ENCODE measurements around the gene SMAD3. TPM values are rescaled to one million over a fixed set of nuclear protein-coding genes. Genes with fewer than 3 reads are reported as not detected.
"Not testable (repeated sequence)": the region's sequence is repeated elsewhere in the genome, so short reads cannot be mapped to it uniquely, and the experiment has no call there.

SMAD3 gene
- total RNA-seq, 1 donor from 2014 or later = 18.8 TPM

DNA sequence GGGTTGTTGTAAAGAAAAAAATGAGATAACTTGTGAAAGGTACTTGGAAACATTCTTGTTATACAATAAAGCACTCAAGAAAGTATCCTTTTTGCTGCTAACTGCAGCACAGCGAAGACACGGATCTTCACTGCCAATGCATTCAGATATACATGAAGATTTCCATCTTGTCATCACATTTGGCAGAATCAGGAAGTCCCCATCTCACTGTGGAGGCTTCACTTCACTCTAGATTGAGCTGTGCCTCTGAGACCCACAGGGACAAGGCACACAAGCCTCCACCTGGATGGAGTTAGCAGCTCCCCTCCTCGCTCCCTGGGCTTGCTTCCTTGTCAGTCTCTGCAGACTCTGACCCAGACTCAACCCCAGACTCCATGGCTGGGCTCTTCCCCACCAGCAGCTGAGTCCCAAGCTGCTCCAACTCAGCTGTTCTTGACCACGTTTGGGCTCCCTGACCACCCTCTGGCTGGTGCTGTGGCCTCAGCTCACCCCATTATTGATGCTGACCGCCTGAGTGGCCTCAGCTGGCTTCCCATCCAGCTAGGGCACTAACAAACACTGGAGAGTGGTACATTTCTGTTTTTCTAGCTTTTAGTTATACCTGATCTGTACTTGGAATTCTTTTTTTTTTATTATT lies 45.4 kb upstream of the SMAD3 start:
- no peaks in the 10 kb centered on the region for H3K9me3 ChIP-seq (replicated peaks)
- no peaks in the 10 kb centered on the region for H3K27me3 ChIP-seq (ENCODE audit: low read depth)
- no peak overlapping the region for H3K4me3 ChIP-seq
- H3K27ac ChIP-seq (replicated peaks) = no peak overlapping the region
- H3K36me3 ChIP-seq = no peaks in the 10 kb centered on the region
- TF ChIP-seq, protein P1, sequence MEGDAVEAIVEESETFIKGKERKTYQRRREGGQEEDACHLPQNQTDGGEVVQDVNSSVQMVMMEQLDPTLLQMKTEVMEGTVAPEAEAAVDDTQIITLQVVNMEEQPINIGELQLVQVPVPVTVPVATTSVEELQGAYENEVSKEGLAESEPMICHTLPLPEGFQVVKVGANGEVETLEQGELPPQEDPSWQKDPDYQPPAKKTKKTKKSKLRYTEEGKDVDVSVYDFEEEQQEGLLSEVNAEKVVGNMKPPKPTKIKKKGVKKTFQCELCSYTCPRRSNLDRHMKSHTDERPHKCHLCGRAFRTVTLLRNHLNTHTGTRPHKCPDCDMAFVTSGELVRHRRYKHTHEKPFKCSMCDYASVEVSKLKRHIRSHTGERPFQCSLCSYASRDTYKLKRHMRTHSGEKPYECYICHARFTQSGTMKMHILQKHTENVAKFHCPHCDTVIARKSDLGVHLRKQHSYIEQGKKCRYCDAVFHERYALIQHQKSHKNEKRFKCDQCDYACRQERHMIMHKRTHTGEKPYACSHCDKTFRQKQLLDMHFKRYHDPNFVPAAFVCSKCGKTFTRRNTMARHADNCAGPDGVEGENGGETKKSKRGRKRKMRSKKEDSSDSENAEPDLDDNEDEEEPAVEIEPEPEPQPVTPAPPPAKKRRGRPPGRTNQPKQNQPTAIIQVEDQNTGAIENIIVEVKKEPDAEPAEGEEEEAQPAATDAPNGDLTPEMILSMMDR (IDR thresholded peaks at IDR 0.05; ENCODE audit: borderline replicate concordance) = no peak
- H3K4me1 ChIP-seq = peaks cover 16% of the 10 kb centered on the region
- no peak for DNase-seq
- intact Hi-C loops (cut with micrococcal nuclease) = no loop called here

DNA sequence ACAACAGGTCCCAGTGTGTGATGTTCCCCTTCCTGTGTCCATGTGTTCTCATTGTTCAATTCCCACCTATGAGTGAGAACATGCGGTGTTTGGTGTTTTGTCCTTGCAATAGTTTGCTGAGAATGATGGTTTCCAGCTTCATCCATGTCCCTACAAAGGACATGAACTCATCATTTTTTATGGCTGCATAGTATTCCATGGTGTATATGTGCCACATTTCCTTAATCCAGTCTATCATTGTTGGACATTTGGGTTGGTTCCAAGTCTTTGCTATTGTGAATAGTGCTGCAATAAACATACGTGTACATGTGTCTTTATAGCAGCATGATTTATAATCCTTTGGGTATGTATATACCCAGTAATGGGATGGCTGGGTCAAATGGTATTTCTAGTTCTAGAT lies 44.7 kb upstream of the SMAD3 start:
- H3K27me3 ChIP-seq (ENCODE audit: low read depth); DNase-seq; intact Hi-C loops (cut with micrococcal nuclease); H3K9me3 ChIP-seq (replicated peaks); H3K27ac ChIP-seq (replicated peaks); H3K4me3 ChIP-seq; H3K36me3 ChIP-seq: not testable (repeated sequence)
- peaks cover 22% of the 10 kb centered on the region for H3K4me1 ChIP-seq

DNA sequence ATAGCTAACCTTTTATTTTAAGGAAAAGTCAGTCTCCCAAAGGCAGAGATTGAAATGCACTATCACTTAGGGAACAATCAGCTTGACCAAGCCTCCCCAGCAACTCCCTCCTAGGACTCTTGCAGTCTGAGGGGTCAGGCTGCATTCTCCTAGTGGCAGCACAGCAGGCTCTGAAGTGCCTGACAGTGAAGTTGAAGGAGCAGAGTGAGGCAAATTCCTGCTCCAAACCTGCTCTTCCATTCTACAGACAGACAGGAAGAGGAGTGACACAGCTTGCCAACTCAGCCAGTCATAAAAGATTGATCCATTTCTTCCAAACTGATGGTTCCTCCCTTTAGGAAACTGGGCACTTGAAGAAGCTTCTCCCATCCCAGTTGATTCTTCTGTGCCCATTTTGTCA lies 43.9 kb upstream of the SMAD3 start:
- H3K4me1 ChIP-seq = peaks cover 30% of the 10 kb centered on the region

DNA sequence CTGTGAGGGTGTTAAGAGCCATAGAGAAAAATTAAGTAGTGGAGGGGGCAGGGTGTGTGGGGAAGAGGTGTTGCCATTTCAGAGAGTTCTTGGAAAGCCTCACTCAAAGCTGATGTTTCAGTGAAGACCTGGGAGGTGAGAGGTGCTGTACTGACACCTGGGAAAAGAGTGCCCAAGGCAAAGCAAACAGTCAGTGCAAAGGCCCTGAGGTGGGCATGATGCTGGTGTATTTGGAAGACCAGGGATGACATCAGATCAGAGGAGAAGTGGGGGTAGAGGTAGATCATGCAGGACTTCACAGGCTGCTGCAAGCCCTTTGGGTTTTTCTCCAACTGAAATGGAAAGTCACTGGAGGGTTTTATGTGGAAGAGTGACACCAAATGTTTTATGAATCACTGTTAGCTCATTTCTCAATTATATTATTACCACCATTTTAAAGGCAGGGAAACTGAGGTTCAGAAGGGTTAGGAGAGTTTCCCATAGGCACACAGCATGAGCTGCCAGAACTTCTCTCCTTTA lies 42.8 kb upstream of the SMAD3 start:
- Histone ChIP-seq H3K4me1 (peaks cover 38% of the 10 kb centered on the region), H3K4me3 (no peak overlapping the region), H3K27ac (replicated peaks) (no peak overlapping the region), H3K27me3 (ENCODE audit: low read depth) (no peaks in the 10 kb centered on the region), H3K9me3 (replicated peaks) (no peaks in the 10 kb centered on the region), H3K36me3 (no peaks in the 10 kb centered on the region)
- intact Hi-C loops (cut with micrococcal nuclease) = no loop called here
- TF ChIP-seq, protein P1 (IDR thresholded peaks at IDR 0.05; ENCODE audit: borderline replicate concordance) = no peak
- no peak for DNase-seq

More for the DNA sequence above, 43.9 kb upstream of the SMAD3 start:
- no peak for DNase-seq
- TF ChIP-seq, protein P1 (IDR thresholded peaks at IDR 0.05; ENCODE audit: borderline replicate concordance) = no peak
- Histone ChIP-seq H3K27me3 (ENCODE audit: low read depth) (no peaks in the 10 kb centered on the region), H3K4me3 (no peak overlapping the region), H3K27ac (replicated peaks) (no peak overlapping the region), H3K36me3 (no peaks in the 10 kb centered on the region), H3K9me3 (replicated peaks) (no peaks in the 10 kb centered on the region)
- intact Hi-C loops (cut with micrococcal nuclease) = no loop called here

DNA sequence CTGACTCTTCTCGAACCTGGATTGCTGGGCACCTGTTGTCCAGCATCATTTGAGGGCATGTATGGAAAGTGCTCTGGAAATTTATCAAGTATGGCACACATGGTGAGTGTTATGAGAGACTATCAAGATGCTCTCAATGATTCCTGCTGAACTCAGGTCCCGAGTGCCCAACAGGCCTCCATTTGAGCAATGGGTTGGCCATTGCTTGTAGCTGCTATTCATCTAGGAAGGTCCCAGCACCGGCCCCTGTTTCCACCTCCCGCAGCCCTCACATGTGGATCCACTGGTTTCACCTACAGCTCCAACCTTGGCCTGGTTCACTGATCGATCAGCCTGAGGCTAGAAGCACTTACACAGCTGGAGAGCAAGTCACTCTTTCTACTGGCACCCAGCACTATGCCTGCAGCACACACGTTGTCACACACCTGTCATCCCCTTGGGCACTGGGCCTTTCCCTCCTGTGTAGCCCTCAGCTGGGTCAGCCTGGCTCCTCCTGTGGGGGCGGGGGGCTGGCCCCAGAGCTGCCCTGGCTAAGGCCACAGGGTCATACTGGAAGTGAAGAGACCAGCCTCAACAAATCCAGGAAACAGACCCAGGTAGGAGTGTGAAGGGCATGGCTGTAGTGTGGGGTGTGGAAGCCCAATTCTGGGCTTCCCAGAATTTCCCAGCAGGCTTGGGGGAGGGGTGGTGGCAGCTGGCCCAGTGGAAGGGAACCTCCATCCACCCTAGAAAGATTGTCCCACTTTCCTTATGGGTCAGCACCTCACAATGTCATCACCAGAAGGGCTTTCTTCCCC lies 41.7 kb upstream of the SMAD3 start:
- no peak for DNase-seq
- Histone ChIP-seq H3K36me3 (no peaks in the 10 kb centered on the region), H3K27me3 (ENCODE audit: low read depth) (no peaks in the 10 kb centered on the region), H3K9me3 (replicated peaks) (no peaks in the 10 kb centered on the region), H3K4me1 (peaks cover 38% of the 10 kb centered on the region), H3K4me3 (no peak overlapping the region), H3K27ac (replicated peaks) (peak overlapping the region; percentile 81)
- TF ChIP-seq, protein P1 (IDR thresholded peaks at IDR 0.05; ENCODE audit: borderline replicate concordance) = no peak
- intact Hi-C loops (cut with micrococcal nuclease) = no loop called here

Data from left ventricle myocardium inferior (tissue), 1 donor.